Thyroid gland (tissue), 4 donors: Measurements from ENCODE around the gene ZSWIM5.

ENCODE experiments used
- POLR2A ChIP-seq, 2 donors: fragments of 450-650 bp; IDR thresholded peaks; one replicate each; pipeline ENCODE4 v1.6.1; 2017; ENCODE audit warnings: antibody characterized with exemption in 2 of 2, mild to moderate bottlenecking in 2 of 2, moderate library complexity in 1 of 2
- TF ChIP-seq, protein P1 (sequence below), 6 experiments: fragments of 200-600 bp in 3 of 6; fragments of 450-650 bp in 3 of 6; sonication (generic) in 3 of 6; IDR thresholded peaks; one replicate each; pipeline ENCODE4 v1.5.1; 2016 to 2019; ENCODE audit warnings: antibody characterized with exemption in 6 of 6, mild to moderate bottlenecking in 2 of 6, inconsistent platforms in 1 of 6, moderate library complexity in 1 of 6

DNA sequence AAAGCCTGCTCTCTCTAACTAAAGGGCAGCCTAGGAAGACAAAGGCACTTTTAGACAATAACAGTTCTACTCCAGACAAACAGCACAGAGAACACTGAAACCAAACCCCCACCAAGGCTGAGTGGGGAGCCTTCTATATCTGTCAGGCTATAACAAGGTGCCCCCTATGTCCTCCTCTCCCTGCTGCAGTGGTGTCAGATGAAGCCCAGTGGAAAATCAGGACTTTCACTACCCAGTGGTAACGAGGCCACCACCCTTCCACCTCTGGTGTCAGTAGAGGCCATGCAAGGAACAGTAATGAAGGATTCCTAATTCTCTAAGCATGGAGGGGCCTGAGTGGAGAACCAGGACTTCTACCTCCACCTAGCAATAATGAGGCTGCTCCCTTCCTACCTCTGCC lies 83.7 kb downstream of the ZSWIM5 start:
- TF ChIP-seq, protein P1, sequence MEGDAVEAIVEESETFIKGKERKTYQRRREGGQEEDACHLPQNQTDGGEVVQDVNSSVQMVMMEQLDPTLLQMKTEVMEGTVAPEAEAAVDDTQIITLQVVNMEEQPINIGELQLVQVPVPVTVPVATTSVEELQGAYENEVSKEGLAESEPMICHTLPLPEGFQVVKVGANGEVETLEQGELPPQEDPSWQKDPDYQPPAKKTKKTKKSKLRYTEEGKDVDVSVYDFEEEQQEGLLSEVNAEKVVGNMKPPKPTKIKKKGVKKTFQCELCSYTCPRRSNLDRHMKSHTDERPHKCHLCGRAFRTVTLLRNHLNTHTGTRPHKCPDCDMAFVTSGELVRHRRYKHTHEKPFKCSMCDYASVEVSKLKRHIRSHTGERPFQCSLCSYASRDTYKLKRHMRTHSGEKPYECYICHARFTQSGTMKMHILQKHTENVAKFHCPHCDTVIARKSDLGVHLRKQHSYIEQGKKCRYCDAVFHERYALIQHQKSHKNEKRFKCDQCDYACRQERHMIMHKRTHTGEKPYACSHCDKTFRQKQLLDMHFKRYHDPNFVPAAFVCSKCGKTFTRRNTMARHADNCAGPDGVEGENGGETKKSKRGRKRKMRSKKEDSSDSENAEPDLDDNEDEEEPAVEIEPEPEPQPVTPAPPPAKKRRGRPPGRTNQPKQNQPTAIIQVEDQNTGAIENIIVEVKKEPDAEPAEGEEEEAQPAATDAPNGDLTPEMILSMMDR (IDR thresholded peaks at IDR 0.05): no peak
- no peak for TF ChIP-seq POLR2A (IDR thresholded peaks at IDR 0.05)
